HepG2 (cell line): ENCODE measurements around the gene LARP4. TPM values are rescaled to one million over a fixed set of nuclear protein-coding genes. Genes with fewer than 3 reads are reported as not detected.

Source experiments
- ARNTL ChIP-seq: sonication (generic); formaldehyde crosslinking; IDR thresholded peaks from 2 replicates; pipeline ENCODE4 v1.4.0; 2020; ENCODE audit warnings: mild to moderate bottlenecking, missing genetic modification reagents
- DZIP1 ChIP-seq: sonication (generic); formaldehyde crosslinking; IDR thresholded peaks from 2 replicates; pipeline ENCODE4 v1.5.0; 2020; ENCODE audit warnings: mild to moderate bottlenecking, missing genetic modification reagents
- ELF3 ChIP-seq: IDR thresholded peaks from 2 replicates; pipeline ENCODE4 v1.6.1; 2016; ENCODE audit warnings: missing genetic modification reagents, missing compliant biosample characterization
- GPBP1L1 ChIP-seq: sonication (generic); formaldehyde crosslinking; IDR thresholded peaks from 2 replicates; pipeline ENCODE4 v1.5.0; 2020; ENCODE audit warnings: mild to moderate bottlenecking, missing genetic modification reagents
- HOXA5 ChIP-seq: sonication (generic); formaldehyde crosslinking; IDR thresholded peaks from 2 replicates; pipeline ENCODE4 v1.4.0; 2020; ENCODE audit warnings: missing genetic modification reagents
- IRX3 ChIP-seq: sonication (generic); formaldehyde crosslinking; IDR thresholded peaks from 2 replicates; pipeline ENCODE4 v1.8.1; 2023; ENCODE audit warnings: mild to moderate bottlenecking, low read depth, missing genetic modification reagents, borderline replicate concordance
- MLLT10 ChIP-seq: sonication (generic); formaldehyde crosslinking; IDR thresholded peaks from 2 replicates; pipeline ENCODE4 v1.4.0; 2020; ENCODE audit warnings: missing genetic modification reagents
- SP4 ChIP-seq: sonication (generic); formaldehyde crosslinking; IDR thresholded peaks from 2 replicates; pipeline ENCODE4 v1.8.1; 2023; ENCODE audit warnings: mild to moderate bottlenecking, missing genetic modification reagents
- TEF ChIP-seq: sonication (generic); formaldehyde crosslinking; IDR thresholded peaks from 2 replicates; pipeline ENCODE4 v1.5.0; 2020; ENCODE audit warnings: missing genetic modification reagents
- ZBTB21 ChIP-seq: sonication (generic); formaldehyde crosslinking; IDR thresholded peaks from 2 replicates; pipeline ENCODE4 v1.4.0; 2020; ENCODE audit warnings: missing genetic modification reagents
- ZBTB7A ChIP-seq: sonication (generic); formaldehyde crosslinking; IDR thresholded peaks from 2 replicates; pipeline ENCODE4 v1.8.0; 2022; ENCODE audit warnings: mild to moderate bottlenecking, missing genetic modification reagents
- ZNF12 ChIP-seq: sonication (generic); formaldehyde crosslinking; IDR thresholded peaks from 2 replicates; pipeline ENCODE4 v1.5.0; 2020; ENCODE audit warnings: missing genetic modification reagents
- ZNF17 ChIP-seq: sonication (generic); formaldehyde crosslinking; IDR thresholded peaks from 2 replicates; pipeline ENCODE4 v1.5.0; 2020; ENCODE audit warnings: mild to moderate bottlenecking, missing genetic modification reagents
- ZNF407 ChIP-seq: sonication (generic); formaldehyde crosslinking; IDR thresholded peaks from one replicate; pipeline ENCODE4 v1.5.1; 2020; ENCODE audit warnings: mild to moderate bottlenecking, missing genetic modification reagents; ENCODE audit errors: not compliant biosample characterization
- ZNF75D ChIP-seq: sonication (generic); formaldehyde crosslinking; IDR thresholded peaks from 2 replicates; pipeline ENCODE4 v1.8.1; 2023; ENCODE audit warnings: missing genetic modification reagents, mild to moderate bottlenecking, borderline replicate concordance
- ZNF850 ChIP-seq: sonication (generic); formaldehyde crosslinking; conservative IDR thresholded peaks from 2 replicates; pipeline ENCODE4 v1.9.0; 2021; ENCODE audit warnings: mild to moderate bottlenecking, missing genetic modification reagents
- polyA plus RNA-seq, 8 experiments: library from polyadenylated mRNA; depleted of rRNA in 3 of 8; stranded (reverse) in 7 of 8; unstranded in 1 of 8; fragments of >200 nt; fragmentation: Illumina TruSeq in 4 of 8; extraction: Trizol in 4 of 8; gene quantifications; 2 replicates each; pipeline versions ENCODE4 v1.2.1 to v1.2.3, GENCODE V29; 2011 to 2016; ENCODE audit warnings: low read depth in 4 of 8, missing spikeins in 1 of 8, mixed read lengths in 1 of 8; ENCODE audit not compliant: insufficient read depth in 1 of 8
- total RNA-seq, 5 experiments: library from RNA; depleted of rRNA; stranded (reverse); fragments of >200 nt; fragmentation: Illumina TruSeq; extraction: Trizol; gene quantifications; 2 replicates each; pipeline ENCODE4 v1.2.3, GENCODE V29; 2016; ENCODE audit warnings: low read depth in 1 of 5

Gene LARP4
- total and polyA plus RNA-seq, 2 of the 13 experiments (the other 11 are each of a cell fraction or from before 2014, with no cell fraction given), result 16.4 to 42.7 TPM

- TF ChIP-seq ZNF407 (CRISPR knock-in tag) (peak; percentile 78), SP4 (CRISPR knock-in tag) (peak; percentile 72), HOXA5 (no peak), ZBTB7A (CRISPR knock-in tag) (0 out of 2 replicates have a peak, but pooled peaks have one; percentile 22), DZIP1 (no peak), ZNF850 (no peak), ZNF75D (CRISPR knock-in tag) (no peak), ZNF17 (CRISPR knock-in tag) (no peak), IRX3 (CRISPR knock-in tag) (no peak), MLLT10 (CRISPR knock-in tag) (no peak), ELF3 (peak; percentile 52; the same call in 1 of the 2 replicates), TEF (CRISPR knock-in tag) (no peak), GPBP1L1 (CRISPR knock-in tag) (no peak), ZBTB21 (CRISPR knock-in tag) (no peak), ZNF12 (CRISPR knock-in tag) (no peak), ARNTL (0 out of 2 replicates have a peak, but pooled peaks have one; percentile 61)
Observed at GRCh38 chr12:50400638-50401499, at the start of gene LARP4 (continued).
